PC-3 (cell line): ENCODE results near the gene SOBP.

Experiments
- EZH2 ChIP-seq: fragments of 300-600 bp; sonication (generic); IDR thresholded peaks from one replicate; pipeline ENCODE4 v1.6.1; 2017; ENCODE audit warnings: antibody characterized with exemption, mild to moderate bottlenecking, low read length; ENCODE audit not compliant: unreplicated experiment
- EZH2phosphoT487 ChIP-seq: fragments of 300-600 bp; sonication (generic); IDR thresholded peaks from 2 replicates; pipeline ENCODE4 v1.6.1; 2018; ENCODE audit warnings: mild to moderate bottlenecking, antibody characterized with exemption, low read length, borderline replicate concordance
- TF ChIP-seq, protein P1 (sequence below): fragments of 300-600 bp; sonication (generic); conservative IDR thresholded peaks from 2 replicates; pipeline ENCODE4 v1.5.1; 2017; ENCODE audit warnings: antibody characterized with exemption, low read depth, mild to moderate bottlenecking, low read length

DNA sequence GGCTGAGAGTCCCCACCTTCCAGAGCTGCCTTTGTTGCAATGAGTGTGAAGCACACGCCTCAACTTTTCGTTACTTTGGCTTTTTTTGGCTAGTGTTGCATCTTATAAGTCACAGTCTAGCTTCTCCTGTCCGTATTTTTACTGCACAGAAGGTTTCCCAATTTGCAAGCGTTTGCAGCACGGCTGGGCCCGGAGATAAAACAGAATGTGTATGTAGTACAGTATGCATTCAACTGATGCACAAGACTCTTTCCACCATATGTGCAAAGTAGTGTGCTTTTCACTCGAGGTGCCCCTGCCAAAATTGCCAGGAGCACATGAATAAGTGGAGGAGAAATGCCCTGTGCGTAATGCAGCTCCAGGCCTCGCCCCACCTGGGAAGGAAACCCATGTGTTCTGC is 79.6 kb downstream of the SOBP start:
- TF ChIP-seq, protein P1, sequence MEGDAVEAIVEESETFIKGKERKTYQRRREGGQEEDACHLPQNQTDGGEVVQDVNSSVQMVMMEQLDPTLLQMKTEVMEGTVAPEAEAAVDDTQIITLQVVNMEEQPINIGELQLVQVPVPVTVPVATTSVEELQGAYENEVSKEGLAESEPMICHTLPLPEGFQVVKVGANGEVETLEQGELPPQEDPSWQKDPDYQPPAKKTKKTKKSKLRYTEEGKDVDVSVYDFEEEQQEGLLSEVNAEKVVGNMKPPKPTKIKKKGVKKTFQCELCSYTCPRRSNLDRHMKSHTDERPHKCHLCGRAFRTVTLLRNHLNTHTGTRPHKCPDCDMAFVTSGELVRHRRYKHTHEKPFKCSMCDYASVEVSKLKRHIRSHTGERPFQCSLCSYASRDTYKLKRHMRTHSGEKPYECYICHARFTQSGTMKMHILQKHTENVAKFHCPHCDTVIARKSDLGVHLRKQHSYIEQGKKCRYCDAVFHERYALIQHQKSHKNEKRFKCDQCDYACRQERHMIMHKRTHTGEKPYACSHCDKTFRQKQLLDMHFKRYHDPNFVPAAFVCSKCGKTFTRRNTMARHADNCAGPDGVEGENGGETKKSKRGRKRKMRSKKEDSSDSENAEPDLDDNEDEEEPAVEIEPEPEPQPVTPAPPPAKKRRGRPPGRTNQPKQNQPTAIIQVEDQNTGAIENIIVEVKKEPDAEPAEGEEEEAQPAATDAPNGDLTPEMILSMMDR: no peak
- TF ChIP-seq EZH2phosphoT487: no peak
- no peak for TF ChIP-seq EZH2
